Measurements from ENCODE around the gene SYT1. TPM values are rescaled to one million over a fixed set of nuclear protein-coding genes. Genes with fewer than 3 reads are reported as not detected.

The SYT1 gene
- total RNA-seq, 1 experiment from 2014 or later, result 15.8 TPM

GRCh38 chr12:79124385-79124784, 259.8 kb downstream of the SYT1 start:
- Histone ChIP-seq H2AFZ (ENCODE audit: low read length) (no peak overlapping the region), H2AK5ac (ENCODE audit: insufficient read length, low read length) (no peak overlapping the region), H3K27me3 (ENCODE audit: insufficient read depth, low read length) (no peaks in the 10 kb centered on the region), H3K14ac (ENCODE audit: insufficient read depth, low read length) (no peak overlapping the region), H4K5ac (ENCODE audit: insufficient read length, low read depth, low read length) (no peak overlapping the region), H3K23me2 (ENCODE audit: insufficient read length, low read depth, low read length, poor library complexity, severe bottlenecking) (no peaks in the 10 kb centered on the region), H3K79me1 (ENCODE audit: insufficient read depth, low read depth, low read length, poor library complexity, severe bottlenecking) (no peaks in the 10 kb centered on the region), H2BK15ac (ENCODE audit: low read depth, low read length) (no peak overlapping the region), H2BK120ac (ENCODE audit: low read depth, low read length, poor library complexity, severe bottlenecking) (no peak overlapping the region), H3K27ac (ENCODE audit: insufficient read length, low read depth, low read length) (no peak overlapping the region), H3K4me1 (ENCODE audit: insufficient read depth, low read length) (no peaks in the 10 kb centered on the region), H4K8ac (replicated peaks; ENCODE audit: insufficient read length, low read depth, low read length) (no peak overlapping the region), H3K4me2 (ENCODE audit: insufficient read depth, insufficient read length, low read length) (no peak overlapping the region), H2BK5ac (ENCODE audit: insufficient read length, low read length) (no peak overlapping the region), H3T11ph (ENCODE audit: low read length) (no peak overlapping the region), H3K23ac (ENCODE audit: insufficient read length, low read depth, low read length) (no peak overlapping the region), H2BK12ac (ENCODE audit: insufficient read length, low read depth, low read length) (no peak overlapping the region), H3K9ac (ENCODE audit: extremely low read depth, insufficient read length, low read length) (no peak overlapping the region), H3K4ac (ENCODE audit: low read depth, low read length) (no peak overlapping the region), H4K20me1 (ENCODE audit: control insufficient read depth, insufficient read depth, insufficient read length) (no peaks in the 10 kb centered on the region), H3K18ac (ENCODE audit: insufficient read length, low read depth, low read length) (no peak overlapping the region), H2BK20ac (ENCODE audit: low read depth, low read length, poor library complexity, severe bottlenecking) (no peak overlapping the region), H3K9me3 (ENCODE audit: control insufficient read depth, low read depth, low read length) (no peaks in the 10 kb centered on the region), H3K79me2 (ENCODE audit: insufficient read depth, low read length) (no peaks in the 10 kb centered on the region), H4K91ac (ENCODE audit: insufficient read length, low read depth, low read length) (no peak overlapping the region), H3K56ac (ENCODE audit: insufficient read length, low read depth, low read length) (no peak overlapping the region)
- WGBS (ENCODE audit: extremely low coverage, insufficient read length, low lambda C conversion rate), result no CpG with 5 or more reads among the region's 5 CpGs
- no peak overlapping the region for H3K27ac Mint-ChIP-seq
- peaks cover 4 to 12% of the 10 kb centered on the region in 2 experiments for H3K4me1 Mint-ChIP-seq
- no peak for TF ChIP-seq CTCF (conservative IDR thresholded peaks at IDR 0.05)
- H3K36me3 Mint-ChIP-seq (ENCODE audit: insufficient read depth in 1 of 3, low read depth in 3 of 3), result no peaks in the 10 kb centered on the region; a peak in 1 of 7 replicates
- no peaks in the 10 kb centered on the region for H3K27me3 Mint-ChIP-seq (ENCODE audit: low read depth)
- no peaks in the 10 kb centered on the region for H3K9me3 Mint-ChIP-seq
- H3K4me3 Mint-ChIP-seq, result no peak overlapping the region
- no peak for DNase-seq

Data from H9 (cell line).